ENCODE measurements around the gene PHF13.

DNA sequence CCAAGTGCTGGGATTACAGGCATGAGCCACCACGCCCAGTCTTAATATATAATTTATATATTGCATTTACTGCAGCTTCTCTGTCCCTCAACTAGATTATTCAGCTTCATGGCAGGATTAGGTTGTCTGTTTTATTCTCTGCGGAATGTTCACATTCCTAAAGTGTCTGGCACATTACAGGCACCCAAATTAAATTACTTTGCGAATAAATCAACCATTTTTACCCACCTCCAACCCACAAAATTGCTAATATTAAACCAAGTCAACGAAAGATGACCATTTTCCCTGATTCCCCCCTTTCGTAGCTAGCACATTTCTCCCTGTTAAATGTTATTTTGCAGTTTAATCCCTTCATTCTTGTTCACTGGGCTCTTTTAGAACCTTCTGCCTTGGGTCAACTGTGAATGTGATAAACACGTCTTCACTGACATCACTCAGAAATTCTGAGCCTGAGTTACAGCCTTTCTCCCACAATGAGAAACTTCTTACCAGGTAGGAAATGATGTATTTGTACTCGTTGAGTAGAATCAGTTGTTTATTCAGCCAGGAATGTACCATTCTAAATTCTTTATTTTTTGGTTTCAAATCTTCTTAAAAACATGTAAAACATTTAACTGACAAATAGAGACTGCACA, 47.0 kb downstream of the PHF13 start:
- TF ChIP-seq POLR2A (IDR thresholded peaks at IDR 0.05; ENCODE audit: low read length) (no peak), GATA1 (IDR thresholded peaks at IDR 0.05; ENCODE audit: low read depth, low read length) (no peak)

Measured in erythroblast (primary cell).